ENCODE measurements around the gene ZBTB16.

DNA sequence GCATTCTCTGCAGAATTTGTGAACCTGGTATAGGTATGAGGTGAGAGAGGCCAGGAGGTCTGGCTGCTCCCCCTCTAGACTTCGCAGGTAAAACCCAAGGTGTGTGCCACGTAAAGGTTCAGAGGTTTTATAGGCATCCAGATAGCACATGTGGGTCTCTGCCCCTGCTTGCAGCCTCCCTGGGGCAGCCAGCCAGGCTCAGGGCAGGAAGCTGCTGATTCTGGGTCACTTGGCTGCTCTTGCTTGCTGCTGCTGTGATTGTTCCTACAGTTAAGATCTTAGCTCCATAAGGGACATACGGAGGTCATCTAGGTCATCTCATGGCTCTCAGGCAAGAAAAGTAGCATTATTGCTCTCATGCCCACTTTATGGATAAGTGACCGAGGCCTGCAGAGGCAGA lies 30.2 kb downstream of the ZBTB16 start:
- TF ChIP-seq, protein P1, sequence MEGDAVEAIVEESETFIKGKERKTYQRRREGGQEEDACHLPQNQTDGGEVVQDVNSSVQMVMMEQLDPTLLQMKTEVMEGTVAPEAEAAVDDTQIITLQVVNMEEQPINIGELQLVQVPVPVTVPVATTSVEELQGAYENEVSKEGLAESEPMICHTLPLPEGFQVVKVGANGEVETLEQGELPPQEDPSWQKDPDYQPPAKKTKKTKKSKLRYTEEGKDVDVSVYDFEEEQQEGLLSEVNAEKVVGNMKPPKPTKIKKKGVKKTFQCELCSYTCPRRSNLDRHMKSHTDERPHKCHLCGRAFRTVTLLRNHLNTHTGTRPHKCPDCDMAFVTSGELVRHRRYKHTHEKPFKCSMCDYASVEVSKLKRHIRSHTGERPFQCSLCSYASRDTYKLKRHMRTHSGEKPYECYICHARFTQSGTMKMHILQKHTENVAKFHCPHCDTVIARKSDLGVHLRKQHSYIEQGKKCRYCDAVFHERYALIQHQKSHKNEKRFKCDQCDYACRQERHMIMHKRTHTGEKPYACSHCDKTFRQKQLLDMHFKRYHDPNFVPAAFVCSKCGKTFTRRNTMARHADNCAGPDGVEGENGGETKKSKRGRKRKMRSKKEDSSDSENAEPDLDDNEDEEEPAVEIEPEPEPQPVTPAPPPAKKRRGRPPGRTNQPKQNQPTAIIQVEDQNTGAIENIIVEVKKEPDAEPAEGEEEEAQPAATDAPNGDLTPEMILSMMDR (IDR thresholded peaks at IDR 0.05), result no peak
- TF ChIP-seq POLR2A (IDR thresholded peaks at IDR 0.05) (no peak), EP300 (IDR thresholded peaks at IDR 0.05) (no peak)

Data from ovary (tissue), 3 donors.